HepG2 (cell line): ENCODE measurements around the gene PCSK2. TPM values are rescaled to one million over a fixed set of nuclear protein-coding genes. Genes with fewer than 3 reads are reported as not detected.

Experiments used
- ATAC-seq: fragments of 200-7000 bp; cut with Tn5 transposase; 3 replicates; pipeline ENCODE4 v1.9.1; 2020; ENCODE audit warnings: mild to moderate bottlenecking, moderate library complexity
- BruUV-seq: library from RNA; stranded (reverse); fragments of 400-500 nt; replicated peaks from 2 replicates; lab custom pipeline; 2021; lab: Mats Ljungman, UMichigan
- CTCF ChIA-PET: fragments of 300-600 bp; formaldehyde crosslinking; extraction: SDS; loops from one replicate; lab custom pipeline; 2021; ENCODE audit warnings: low total read pairs, inconsistent platforms, low intra/inter-chr PET ratio; lab: Yijun Ruan, JAX
- POLR2A ChIA-PET: fragments of 350-600 bp; sonication (Branson Sonifier 250); formaldehyde crosslinking; loops from one replicate; lab custom pipeline; 2020; ENCODE audit warnings: antibody characterized with exemption, inconsistent platforms; lab: Yijun Ruan, JAX
- DNase-seq: peaks from one replicate; pipeline ENCODE4 v3.0.0-alpha.2; 2015; ENCODE audit warnings: low spot score
- FAIRE-seq: peaks from 3 replicates; lab custom pipeline; 2011; peaks lifted over from hg19 to GRCh38; lab: Jason Lieb, UNC
- H2AFZ ChIP-seq: one replicate; pipeline ENCODE4 v1.6.1; 2011; ENCODE audit warnings: low read length, inconsistent platforms
- H3K27ac ChIP-seq: fragments of 300-600 bp; 3 replicates; pipeline ENCODE4 v1.8.0; 2011; ENCODE audit warnings: mixed run types, mild to moderate bottlenecking, mixed read lengths, low read length, inconsistent platforms; ENCODE audit not compliant: insufficient read depth; ENCODE audit errors: extremely low read length
- H3K27me3 ChIP-seq, 2 experiments: fragments of 200-600 bp in 1 of 2; 2 replicates in 1 of 2; 3 replicates in 1 of 2; pipeline versions ENCODE4 v1.6.0 to v1.8.0; 2011; ENCODE audit warnings: low read length in 2 of 2, mild to moderate bottlenecking in 2 of 2, moderate library complexity in 2 of 2, inconsistent platforms in 1 of 2; ENCODE audit not compliant: insufficient read depth in 2 of 2, control insufficient read depth in 1 of 2
- H3K36me3 ChIP-seq, 2 experiments: fragments of 200-600 bp in 1 of 2; replicated peaks in 1 of 2; 2 replicates in 1 of 2; 3 replicates in 1 of 2; pipeline versions ENCODE4 v1.5.1 to v1.8.0; 2011; ENCODE audit warnings: low read length in 2 of 2, inconsistent platforms in 1 of 2; ENCODE audit not compliant: insufficient read depth in 2 of 2, control insufficient read depth in 1 of 2
- H3K4me1 ChIP-seq: 2 replicates; pipeline ENCODE4 v1.5.1; 2012; ENCODE audit warnings: low read length, inconsistent platforms; ENCODE audit not compliant: insufficient read depth
- H3K4me2 ChIP-seq: 2 replicates; pipeline ENCODE4 v1.6.0; 2011; ENCODE audit warnings: low read depth, low read length, inconsistent platforms
- H3K4me3 ChIP-seq, 3 experiments: fragments of 200-600 bp in 1 of 3; sonication (generic), shearing (Covaris generic) in 1 of 3; replicated peaks in 1 of 3; 2 replicates each; pipeline ENCODE4 v1.5.1; 2011 to 2016; ENCODE audit warnings: low read length in 3 of 3, inconsistent platforms in 2 of 3, low read depth in 2 of 3, mild to moderate bottlenecking in 2 of 3, control low read depth in 1 of 3, mixed read lengths in 1 of 3; ENCODE audit not compliant: insufficient read depth in 1 of 3
- H3K79me2 ChIP-seq: one replicate; pipeline ENCODE4 v1.6.1; 2011; ENCODE audit warnings: low read length, inconsistent platforms; ENCODE audit not compliant: insufficient read depth
- H3K9ac ChIP-seq: 2 replicates; pipeline ENCODE4 v1.6.0; 2011; ENCODE audit warnings: mild to moderate bottlenecking, low read depth, low read length, inconsistent platforms; ENCODE audit not compliant: insufficient read depth
- H3K9me3 ChIP-seq: 2 replicates; pipeline ENCODE4 v1.5.1; 2012; ENCODE audit warnings: mild to moderate bottlenecking, low read length
- H4K20me1 ChIP-seq: 2 replicates; pipeline ENCODE4 v1.6.0; 2011; ENCODE audit warnings: inconsistent platforms, mild to moderate bottlenecking, low read length, moderate library complexity; ENCODE audit not compliant: insufficient read depth
- ELF1 ChIP-seq: sonication (generic); formaldehyde crosslinking; IDR thresholded peaks from 2 replicates; pipeline ENCODE4 v1.4.0; 2020; ENCODE audit warnings: missing genetic modification reagents
- HMG20A ChIP-seq: IDR thresholded peaks from 2 replicates; pipeline ENCODE4 v1.6.1; 2016; ENCODE audit warnings: borderline replicate concordance
- MYC ChIP-seq: sonication (generic); formaldehyde crosslinking; IDR thresholded peaks from 2 replicates; pipeline ENCODE4 v1.9.0; 2021; ENCODE audit warnings: missing genetic modification reagents, borderline replicate concordance
- RBM22 ChIP-seq: fragments of 200-400 bp; formaldehyde crosslinking; optimal IDR thresholded peaks from 2 replicates; pipeline ENCODE3; 2017; ENCODE audit warnings: mild to moderate bottlenecking, low read length, moderate library complexity
- ZNF446 ChIP-seq: sonication (generic); formaldehyde crosslinking; IDR thresholded peaks from 2 replicates; pipeline ENCODE4 v1.5.0; 2020; ENCODE audit warnings: mild to moderate bottlenecking, missing genetic modification reagents
- ZNF746 ChIP-seq: sonication (generic); formaldehyde crosslinking; IDR thresholded peaks from 2 replicates; pipeline ENCODE4 v1.8.0; 2022; ENCODE audit warnings: mild to moderate bottlenecking, missing genetic modification reagents
- ZNF788 ChIP-seq: sonication (generic); formaldehyde crosslinking; IDR thresholded peaks from 2 replicates; pipeline ENCODE4 v1.5.0; 2020; ENCODE audit warnings: mild to moderate bottlenecking, missing genetic modification reagents, borderline replicate concordance
- ZSCAN21 ChIP-seq: sonication (generic); formaldehyde crosslinking; IDR thresholded peaks from 2 replicates; pipeline ENCODE4 v1.8.0; 2022; ENCODE audit warnings: mild to moderate bottlenecking, missing genetic modification reagents, moderate library complexity, borderline replicate concordance
- WGBS: methylation state at CpG from one replicate; pipeline ENCODE4 v1.1.6; 2017; ENCODE audit warnings: low lambda C conversion rate; 5-methylcytosine and 5-hydroxymethylcytosine counted together
- in situ Hi-C: cut with HindIII; loops from 2 replicates; pipeline ENCODE4 v1.10.0; 2017; ENCODE audit warnings: low pct_unique_long_range_greater_than_20kb; ENCODE audit not compliant: extremely low pct_ligation_motif_present
- intact Hi-C: fragments of 100-400 bp; cut with micrococcal nuclease; formaldehyde crosslinking; loops from one replicate; pipeline ENCODE4 v1.10.0; 2022; ENCODE audit not compliant: unreplicated experiment
- polyA plus RNA-seq, 8 experiments: library from polyadenylated mRNA; depleted of rRNA in 3 of 8; stranded (reverse) in 7 of 8; unstranded in 1 of 8; fragments of >200 nt; fragmentation: Illumina TruSeq in 4 of 8; extraction: Trizol in 4 of 8; gene quantifications; 2 replicates each; pipeline versions ENCODE4 v1.2.1 to v1.2.3, GENCODE V29; 2011 to 2016; ENCODE audit warnings: low read depth in 4 of 8, missing spikeins in 1 of 8, mixed read lengths in 1 of 8; ENCODE audit not compliant: insufficient read depth in 1 of 8
- total RNA-seq, 5 experiments: library from RNA; depleted of rRNA; stranded (reverse); fragments of >200 nt; fragmentation: Illumina TruSeq; extraction: Trizol; gene quantifications; 2 replicates each; pipeline ENCODE4 v1.2.3, GENCODE V29; 2016; ENCODE audit warnings: low read depth in 1 of 5

The PCSK2 gene
- total and polyA plus RNA-seq, 2 of the 13 experiments (the other 11 are each of a cell fraction or from before 2014, with no cell fraction given), result not detected

DNA sequence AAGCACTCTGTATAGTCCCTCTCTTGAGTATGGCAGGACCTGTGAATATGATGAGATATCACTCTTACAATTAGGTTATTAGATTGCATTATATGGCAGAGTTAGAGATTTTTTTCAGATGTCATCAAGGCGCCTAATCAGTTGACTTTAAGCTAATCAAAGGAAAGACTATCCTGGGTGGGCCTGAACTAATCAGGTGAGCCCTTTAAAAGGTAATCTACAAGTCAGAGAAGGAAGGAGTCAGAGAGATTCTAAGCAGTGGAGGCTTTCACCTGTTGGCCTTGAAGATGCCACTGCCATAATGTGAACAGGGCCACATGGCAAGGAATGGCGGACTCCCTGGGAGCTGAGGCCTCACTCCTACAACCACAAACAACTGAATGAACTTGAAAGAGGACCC, 152.8 kb downstream of the PCSK2 start:
- H4K20me1 ChIP-seq, result no peaks in the 10 kb centered on the region
- POLR2A ChIA-PET, result no interaction called here
- H3K4me2 ChIP-seq, result no peak overlapping the region
- ATAC-seq (no peak), FAIRE-seq (no peak), DNase-seq (no peak)
- H3K27ac ChIP-seq, result no peak overlapping the region
- BruUV-seq, result no TSS peak
- peaks cover 0 to 4% of the 10 kb centered on the region in 2 experiments; a peak in 1 of 5 replicates for H3K27me3 ChIP-seq
- TF ChIP-seq MYC (CRISPR knock-in tag) (no peak), ELF1 (CRISPR knock-in tag) (no peak)
- intact Hi-C loops (no loop called here), in situ Hi-C loops (no loop called here)
- WGBS, result 4% methylated on average over 2 of the region's 2 CpGs
- no peak overlapping the region for H2AFZ ChIP-seq
- CTCF ChIA-PET, result no interaction called here
- no peak overlapping the region for H3K9ac ChIP-seq
- no peak overlapping the region for H3K4me3 ChIP-seq
- no peaks in the 10 kb centered on the region for H3K36me3 ChIP-seq
- H3K79me2 ChIP-seq, result no peaks in the 10 kb centered on the region
- H3K4me1 ChIP-seq, result no peaks in the 10 kb centered on the region
- H3K9me3 ChIP-seq, result no peaks in the 10 kb centered on the region

GRCh38 chr20:17380801-17381200, 154.0 kb downstream of the PCSK2 start:
- in situ Hi-C loops, result no loop called here
- no TSS peak for BruUV-seq
- POLR2A ChIA-PET, result no interaction called here

More at GRCh38 chr20:17380801-17381200, 154.0 kb downstream of the PCSK2 start:
- WGBS, result 7% methylated on average over 4 of the region's 4 CpGs
- no peak overlapping the region for H3K4me2 ChIP-seq
- no peaks in the 10 kb centered on the region for H3K4me1 ChIP-seq
- H3K4me3 ChIP-seq, result no peak overlapping the region
- no peaks in the 10 kb centered on the region for H3K36me3 ChIP-seq
- no peaks in the 10 kb centered on the region for H3K79me2 ChIP-seq
- ATAC-seq (no peak), FAIRE-seq (no peak), DNase-seq (no peak)
- H3K27me3 ChIP-seq, result peaks cover 0 to 3% of the 10 kb centered on the region in 2 experiments; a peak in 1 of 5 replicates
- H2AFZ ChIP-seq, result no peak overlapping the region
- CTCF ChIA-PET, result no interaction called here
- no peak for TF ChIP-seq ZNF446 (CRISPR knock-in tag)
- TF ChIP-seq HMG20A, result no peak
- no peak for TF ChIP-seq ZNF746 (CRISPR knock-in tag)
- TF ChIP-seq RBM22, result no peak
- no peak for TF ChIP-seq ZNF788 (CRISPR knock-in tag)
- TF ChIP-seq ZSCAN21, result no peak
- no peak overlapping the region for H3K27ac ChIP-seq
- H3K9me3 ChIP-seq, result no peaks in the 10 kb centered on the region
- no peak overlapping the region for H3K9ac ChIP-seq
- intact Hi-C loops, result no loop called here
- no peaks in the 10 kb centered on the region for H4K20me1 ChIP-seq
